Endodermal cell (in vitro differentiated cells): ENCODE measurements around the gene DSTN. TPM values are rescaled to one million over a fixed set of nuclear protein-coding genes. Genes with fewer than 3 reads are reported as not detected.

Source experiments
- DNase-seq: peaks from one replicate; pipeline ENCODE4 v3.0.0-alpha.2; 2017
- H3K27ac ChIP-seq: 2 replicates; pipeline ENCODE4 v1.5.1; 2013; ENCODE audit warnings: mild to moderate bottlenecking, low read depth, low read length, moderate library complexity
- H3K27me3 ChIP-seq: 2 replicates; pipeline ENCODE4 v1.6.1; 2013; ENCODE audit warnings: mild to moderate bottlenecking, low read length, moderate library complexity; ENCODE audit not compliant: insufficient read depth, control insufficient read depth, poor library complexity, severe bottlenecking
- H3K36me3 ChIP-seq: 2 replicates; pipeline ENCODE4 v1.7.0; 2013; ENCODE audit warnings: mild to moderate bottlenecking, low read length, moderate library complexity; ENCODE audit not compliant: control insufficient read depth, insufficient read depth
- H3K4me1 ChIP-seq: one replicate; pipeline ENCODE4 v1.7.0; 2013; ENCODE audit warnings: low read length; ENCODE audit not compliant: control insufficient read depth, insufficient read depth
- H3K4me3 ChIP-seq: 2 replicates; pipeline ENCODE4 v1.5.1; 2013; ENCODE audit warnings: mild to moderate bottlenecking, low read length, moderate library complexity
- H3K9ac ChIP-seq: 2 replicates; pipeline ENCODE4 v1.6.1; 2013; ENCODE audit warnings: mild to moderate bottlenecking, low read length, moderate library complexity; ENCODE audit not compliant: poor library complexity, severe bottlenecking; ENCODE audit errors: extremely low read depth
- H3K9me3 ChIP-seq: 2 replicates; pipeline ENCODE4 v1.6.1; 2013; ENCODE audit warnings: mild to moderate bottlenecking, low read length, moderate library complexity; ENCODE audit not compliant: control insufficient read depth
- H3K27ac Mint-ChIP-seq: 2 replicates; pipeline ENCODE4 v1.8.0; 2020; ENCODE audit warnings: mixed read lengths
- H3K27me3 Mint-ChIP-seq: 2 replicates; pipeline ENCODE4 v1.8.0; 2021; ENCODE audit warnings: mild to moderate bottlenecking, mixed read lengths; ENCODE audit not compliant: insufficient read depth
- H3K36me3 Mint-ChIP-seq: 2 replicates; pipeline ENCODE4 v1.8.0; 2020; ENCODE audit warnings: low read depth, mixed read lengths
- H3K4me1 Mint-ChIP-seq: 2 replicates; pipeline ENCODE4 v1.8.0; 2020; ENCODE audit warnings: mixed read lengths
- H3K4me3 Mint-ChIP-seq: 2 replicates; pipeline ENCODE4 v1.8.0; 2020; ENCODE audit warnings: mild to moderate bottlenecking, moderate library complexity, mixed read lengths
- H3K9me3 Mint-ChIP-seq: 2 replicates; pipeline ENCODE4 v1.8.0; 2020; ENCODE audit warnings: mild to moderate bottlenecking, mixed read lengths
- CTCF ChIP-seq: fragments of 200-600 bp; sonication (generic); conservative IDR thresholded peaks from 2 replicates; pipeline ENCODE4 v1.5.0; 2021; ENCODE audit warnings: antibody characterized with exemption, mild to moderate bottlenecking
- WGBS, 2 experiments: methylation state at CpG; one replicate each; pipeline versions ENCODE4 v1.1.5 to v1.1.7; 2013; ENCODE audit warnings: missing lambda C conversion rate in 2 of 2, mixed read lengths in 1 of 2; ENCODE audit not compliant: insufficient coverage in 1 of 2, insufficient read length in 1 of 2; 5-methylcytosine and 5-hydroxymethylcytosine counted together
- total RNA-seq, 2 donors: library from RNA; stranded (reverse); fragmentation: NEBNext Ultra II Directional in 1 of 2; extraction: Animal tissue kit (Norgen Biotek cat#: 25700) in 1 of 2; gene quantifications; 2 replicates in 1 of 2; 3 replicates in 1 of 2; pipeline ENCODE4 v1.2.1, GENCODE V29; 2021

The DSTN gene
- total RNA-seq, 2 donors from 2014 or later, result 196 to 204 TPM

DNA sequence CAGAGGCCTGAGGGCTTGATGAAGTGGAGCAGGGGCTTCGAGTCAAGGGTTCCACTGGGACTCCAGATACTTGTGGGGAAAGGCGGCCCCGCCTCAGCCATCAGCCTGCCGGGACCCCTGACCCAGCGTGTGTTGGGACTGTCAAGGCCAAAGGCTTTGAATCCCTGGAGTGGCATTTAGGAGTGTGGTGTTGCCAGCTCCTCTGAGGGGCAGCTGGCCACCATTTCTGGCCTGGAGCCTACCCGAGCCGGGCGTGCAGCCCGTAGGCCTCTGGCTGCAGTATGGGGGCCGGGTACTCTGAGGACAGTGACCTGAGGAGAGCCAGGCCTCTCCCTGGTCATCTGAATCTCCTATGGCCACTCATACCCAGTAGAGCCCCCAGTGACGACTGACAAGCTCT, 72.1 kb downstream of the DSTN start:
- peaks cover 34% of the 10 kb centered on the region for H3K36me3 Mint-ChIP-seq
- Histone ChIP-seq H3K9ac (no peak overlapping the region), H3K27ac (no peak overlapping the region), H3K36me3 (peaks cover 74% of the 10 kb centered on the region), H3K9me3 (no peaks in the 10 kb centered on the region), H3K27me3 (no peaks in the 10 kb centered on the region), H3K4me1 (peaks cover 7% of the 10 kb centered on the region), H3K4me3 (no peak overlapping the region)
- no peaks in the 10 kb centered on the region for H3K27me3 Mint-ChIP-seq
- H3K27ac Mint-ChIP-seq, result no peak overlapping the region
- no peak for TF ChIP-seq CTCF
- DNase-seq, result no peak
- no peaks in the 10 kb centered on the region for H3K9me3 Mint-ChIP-seq
- H3K4me3 Mint-ChIP-seq, result no peak overlapping the region
- peaks cover 8% of the 10 kb centered on the region for H3K4me1 Mint-ChIP-seq
- WGBS, 2 experiments, result 88 to 94% methylated on average over 6 to 11 of the region's 11 CpGs

DNA sequence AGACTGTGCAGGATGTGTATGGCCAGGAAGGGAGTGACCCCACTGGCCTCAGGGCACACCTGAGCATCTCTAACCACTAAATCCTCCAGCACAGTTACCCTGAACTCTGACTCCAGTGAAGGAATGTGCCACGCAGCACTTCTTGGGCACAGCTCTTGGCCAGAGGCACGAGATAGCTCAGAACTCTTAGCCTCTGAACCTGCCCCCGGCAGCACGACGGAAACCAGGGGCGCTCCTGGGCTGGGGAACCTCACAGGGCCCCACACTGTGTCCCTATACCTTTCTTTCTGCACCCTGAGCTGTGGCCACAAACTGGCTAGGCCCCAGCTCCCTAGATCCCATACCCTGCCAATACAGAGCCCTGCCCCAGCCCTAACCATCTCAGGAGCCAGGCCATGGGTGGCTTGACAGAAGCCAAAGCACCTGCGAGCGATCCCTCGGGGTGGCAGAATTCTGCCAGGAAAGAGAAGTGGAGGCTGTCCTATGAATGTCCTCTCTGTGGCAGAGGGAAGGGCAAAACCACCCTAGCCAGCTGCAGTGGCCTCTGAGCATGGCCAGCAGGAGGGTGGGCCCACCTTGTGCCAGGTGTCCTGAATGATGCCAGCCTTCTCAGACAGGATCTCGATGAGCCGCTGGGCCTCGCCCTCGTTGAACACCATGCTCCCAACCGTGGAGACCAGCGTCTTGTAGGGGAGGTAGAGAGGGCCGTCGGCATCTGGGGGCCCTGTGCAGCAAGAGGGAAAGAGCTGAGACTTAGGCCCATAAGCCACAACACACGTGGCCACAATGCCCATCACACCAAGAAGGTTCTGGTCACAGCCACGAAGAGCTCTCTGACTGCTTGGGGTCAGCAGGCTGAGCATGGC, 72.8 kb downstream of the DSTN start:
- no peaks in the 10 kb centered on the region for H3K27me3 Mint-ChIP-seq
- H3K9me3 ChIP-seq, result no peaks in the 10 kb centered on the region
- 94 to 97% methylated on average over 7 to 19 of the region's 19 CpGs for WGBS, 2 experiments
- H3K4me3 ChIP-seq, result no peak overlapping the region
- H3K36me3 Mint-ChIP-seq, result peaks cover 33% of the 10 kb centered on the region
- H3K36me3 ChIP-seq, result peaks cover 80% of the 10 kb centered on the region
- no peak overlapping the region for H3K4me3 Mint-ChIP-seq
- peaks cover 12% of the 10 kb centered on the region for H3K4me1 ChIP-seq
- H3K27me3 ChIP-seq, result no peaks in the 10 kb centered on the region
- no peak for DNase-seq
- no peak for TF ChIP-seq CTCF
- H3K9me3 Mint-ChIP-seq, result no peaks in the 10 kb centered on the region
- H3K27ac Mint-ChIP-seq, result peak overlapping the region; percentile 30
- no peak overlapping the region for H3K27ac ChIP-seq
- H3K4me1 Mint-ChIP-seq, result peaks cover 8% of the 10 kb centered on the region
- H3K9ac ChIP-seq, result no peak overlapping the region

DNA sequence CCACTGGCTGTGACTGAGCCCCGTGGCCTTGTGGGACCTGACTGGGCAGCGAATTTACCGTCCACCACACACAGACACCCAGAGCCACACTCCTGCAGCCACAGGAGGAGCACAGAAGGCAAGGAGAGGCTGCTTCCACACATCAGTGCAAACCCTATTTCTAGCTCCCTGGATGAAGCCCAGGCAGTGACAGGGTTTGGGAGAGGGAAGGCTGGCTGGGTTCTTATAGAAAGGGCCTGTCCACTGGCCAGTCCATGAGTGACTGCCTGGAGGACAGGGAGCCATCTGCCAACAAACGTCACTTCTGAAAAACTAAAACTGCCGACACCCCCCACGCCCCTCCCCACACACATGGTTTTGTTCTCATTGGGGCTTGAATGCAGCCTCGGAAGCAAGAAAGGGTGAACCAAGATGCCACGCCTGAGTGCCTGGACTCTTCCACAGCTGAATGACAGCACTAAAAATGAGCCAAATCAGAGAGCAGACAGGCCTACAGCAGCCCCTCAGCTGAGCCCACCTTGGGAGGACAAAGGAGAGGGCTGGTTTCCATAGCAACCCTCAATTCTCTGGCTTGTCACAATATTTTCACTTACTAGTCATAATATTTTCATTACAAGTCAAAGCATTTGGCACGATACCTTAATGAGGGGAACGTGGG, 73.8 kb downstream of the DSTN start:
- H3K9me3 Mint-ChIP-seq, result no peaks in the 10 kb centered on the region
- Histone ChIP-seq H3K27me3 (no peaks in the 10 kb centered on the region), H3K36me3 (peaks cover 82% of the 10 kb centered on the region), H3K9ac (no peak overlapping the region), H3K27ac (peak overlapping the region; percentile 22), H3K4me3 (no peak overlapping the region), H3K9me3 (no peaks in the 10 kb centered on the region), H3K4me1 (peaks cover 20% of the 10 kb centered on the region)
- peaks cover 30% of the 10 kb centered on the region for H3K36me3 Mint-ChIP-seq
- H3K4me1 Mint-ChIP-seq, result peaks cover 9% of the 10 kb centered on the region
- 87 to 92% methylated on average over 7 to 10 of the region's 10 CpGs for WGBS, 2 experiments
- no peak for DNase-seq
- H3K4me3 Mint-ChIP-seq, result no peak overlapping the region
- peak overlapping the region; percentile 52 for H3K27ac Mint-ChIP-seq
- no peak for TF ChIP-seq CTCF
- no peaks in the 10 kb centered on the region for H3K27me3 Mint-ChIP-seq
